Measurements from ENCODE around the gene IQCM. TPM values are rescaled to one million over a fixed set of nuclear protein-coding genes. Genes with fewer than 3 reads are reported as not detected.
"Not testable (repeated sequence)": the region's sequence is repeated elsewhere in the genome, so short reads cannot be mapped to it uniquely, and the experiment has no call there.

Gene IQCM
- polyA plus RNA-seq, 1 donor = 0.15 TPM

DNA sequence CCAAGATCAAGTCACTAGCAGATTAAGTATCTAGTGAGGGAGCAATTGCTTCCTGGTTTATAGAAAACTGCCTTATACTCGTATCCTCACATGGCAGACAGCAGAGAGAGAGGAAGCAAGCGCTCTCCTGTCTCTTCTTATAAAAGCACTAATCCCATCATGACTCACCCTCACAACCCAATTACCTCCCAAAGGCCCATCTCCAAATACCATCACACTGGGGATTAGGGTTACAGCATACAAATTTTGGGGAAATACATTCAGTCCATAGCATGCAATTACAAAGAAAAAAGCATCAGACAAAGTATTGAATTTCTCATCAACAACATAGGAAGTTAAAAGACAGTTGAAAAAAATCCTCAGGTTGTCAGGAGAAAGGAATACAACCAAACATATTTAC lies 292.6 kb downstream of the IQCM start:
- Histone ChIP-seq H3K4me3 (ENCODE audit: low read length) (no peak overlapping the region), H3K36me3 (ENCODE audit: control insufficient read depth, insufficient read depth, low read length) (no peaks in the 10 kb centered on the region), H3K27me3 (ENCODE audit: control insufficient read depth, insufficient read depth, low read length) (no peaks in the 10 kb centered on the region), H3K4me1 (ENCODE audit: control insufficient read depth, insufficient read depth, low read length) (peaks cover 6% of the 10 kb centered on the region), H3K27ac (ENCODE audit: low read length) (no peak overlapping the region), H3K9me3 (ENCODE audit: control insufficient read depth, low read depth, low read length) (no peaks in the 10 kb centered on the region)
- no CpG with 5 or more reads among the region's 2 CpGs for WGBS (ENCODE audit: insufficient coverage, low lambda C conversion rate)
- no peak for DNase-seq

DNA sequence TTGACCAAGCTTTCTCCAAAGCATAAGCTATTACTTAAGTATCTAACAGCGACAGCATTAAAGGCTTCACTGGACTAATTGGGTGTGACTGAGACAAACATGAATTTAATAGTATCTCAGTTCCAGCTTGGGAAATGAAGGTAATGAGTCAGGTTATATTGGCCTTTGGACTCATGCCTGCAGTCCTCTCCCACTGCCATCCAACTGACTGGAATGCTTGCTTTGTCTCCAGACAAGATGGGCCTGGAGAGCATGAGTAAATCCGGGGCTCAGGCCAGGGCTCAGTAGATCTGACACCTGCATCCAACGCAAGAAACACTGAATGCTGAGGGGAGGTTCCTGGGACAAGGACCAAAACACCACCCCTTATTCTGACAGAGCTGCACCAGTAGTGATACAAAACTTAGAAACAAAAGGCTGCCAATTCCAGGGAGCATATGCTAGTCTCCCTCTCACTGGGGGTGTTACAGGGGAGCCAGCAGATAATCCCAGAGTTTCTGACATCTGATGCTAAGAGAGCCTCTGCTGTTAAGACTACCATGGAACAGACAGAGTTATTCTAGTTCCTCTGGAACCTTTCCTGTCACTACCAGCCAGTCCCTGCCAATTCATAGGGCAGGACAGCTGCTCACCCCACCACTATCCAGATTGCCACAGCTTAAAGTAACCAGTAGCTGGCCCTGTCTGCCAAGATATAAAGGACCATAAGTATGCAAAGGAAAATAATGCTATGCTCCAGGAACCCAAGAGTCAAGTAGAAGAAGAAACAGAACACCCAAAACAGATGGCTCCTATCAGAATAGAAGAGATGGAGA lies 293.8 kb downstream of the IQCM start:
- DNase-seq = peak; percentile 43 to 68
- Histone ChIP-seq H3K9me3 (ENCODE audit: control insufficient read depth, low read depth, low read length) (no peaks in the 10 kb centered on the region), H3K27me3 (ENCODE audit: control insufficient read depth, insufficient read depth, low read length) (no peaks in the 10 kb centered on the region), H3K36me3 (ENCODE audit: control insufficient read depth, insufficient read depth, low read length) (no peaks in the 10 kb centered on the region), H3K4me3 (ENCODE audit: low read length) (no peak overlapping the region), H3K27ac (ENCODE audit: low read length) (no peak overlapping the region), H3K4me1 (ENCODE audit: control insufficient read depth, insufficient read depth, low read length) (peaks cover 6% of the 10 kb centered on the region)
- no CpG with 5 or more reads among the region's 3 CpGs for WGBS (ENCODE audit: insufficient coverage, low lambda C conversion rate)

DNA sequence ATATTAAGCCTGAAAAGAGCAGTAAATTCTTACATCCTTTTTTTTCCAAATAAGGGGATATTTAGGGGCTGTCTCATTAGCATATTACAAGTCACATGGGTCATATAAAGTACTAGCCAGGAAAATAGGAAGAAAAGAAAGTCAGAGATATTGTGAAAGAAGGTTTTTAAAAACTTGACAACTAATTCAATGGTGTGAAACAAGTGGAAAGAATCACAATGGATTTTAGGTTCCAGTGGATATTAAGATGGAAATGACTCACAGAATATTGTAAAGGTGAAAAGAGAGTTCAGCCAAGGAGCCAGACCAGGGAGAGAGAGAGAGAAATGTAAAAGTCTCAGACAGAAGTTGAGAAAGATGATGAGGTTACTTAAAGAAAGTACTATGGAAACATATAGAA lies 297.2 kb downstream of the IQCM start:
- H3K9me3 ChIP-seq (ENCODE audit: control insufficient read depth, low read depth, low read length) = no peaks in the 10 kb centered on the region
- DNase-seq = no peak
- H3K4me1 ChIP-seq (ENCODE audit: control insufficient read depth, insufficient read depth, low read length) = peaks cover 6% of the 10 kb centered on the region
- no peaks in the 10 kb centered on the region for H3K36me3 ChIP-seq (ENCODE audit: control insufficient read depth, insufficient read depth, low read length)
- no peak overlapping the region for H3K27ac ChIP-seq (ENCODE audit: low read length)
- H3K4me3 ChIP-seq (ENCODE audit: low read length) = no peak overlapping the region
- no peaks in the 10 kb centered on the region for H3K27me3 ChIP-seq (ENCODE audit: control insufficient read depth, insufficient read depth, low read length)

DNA sequence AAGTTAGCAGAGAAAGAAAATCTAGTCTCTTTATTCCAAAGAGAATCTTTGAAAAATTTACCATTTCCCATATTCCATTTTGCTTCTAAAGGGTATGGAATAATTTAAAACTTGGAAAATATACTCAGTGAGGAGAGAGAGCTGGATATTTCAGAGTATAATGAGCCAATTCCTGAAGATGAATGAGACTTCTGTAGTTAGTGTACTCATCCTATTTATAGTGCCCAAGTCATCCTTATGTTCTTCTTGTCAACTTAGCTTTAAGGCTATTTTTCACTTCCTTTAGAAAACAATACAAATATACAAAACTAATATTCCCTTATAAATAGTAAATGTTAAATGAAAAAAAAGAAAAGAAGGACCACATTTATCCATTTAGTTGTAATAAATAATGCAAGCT lies 302.6 kb downstream of the IQCM start:
- Histone ChIP-seq H3K27me3 (ENCODE audit: control insufficient read depth, insufficient read depth, low read length) (no peaks in the 10 kb centered on the region), H3K27ac (ENCODE audit: low read length) (no peak overlapping the region), H3K4me1 (ENCODE audit: control insufficient read depth, insufficient read depth, low read length) (no peaks in the 10 kb centered on the region), H3K4me3 (ENCODE audit: low read length) (no peak overlapping the region), H3K36me3 (ENCODE audit: control insufficient read depth, insufficient read depth, low read length) (no peaks in the 10 kb centered on the region), H3K9me3 (ENCODE audit: control insufficient read depth, low read depth, low read length) (peaks cover 1% of the 10 kb centered on the region)
- no peak for DNase-seq

DNA sequence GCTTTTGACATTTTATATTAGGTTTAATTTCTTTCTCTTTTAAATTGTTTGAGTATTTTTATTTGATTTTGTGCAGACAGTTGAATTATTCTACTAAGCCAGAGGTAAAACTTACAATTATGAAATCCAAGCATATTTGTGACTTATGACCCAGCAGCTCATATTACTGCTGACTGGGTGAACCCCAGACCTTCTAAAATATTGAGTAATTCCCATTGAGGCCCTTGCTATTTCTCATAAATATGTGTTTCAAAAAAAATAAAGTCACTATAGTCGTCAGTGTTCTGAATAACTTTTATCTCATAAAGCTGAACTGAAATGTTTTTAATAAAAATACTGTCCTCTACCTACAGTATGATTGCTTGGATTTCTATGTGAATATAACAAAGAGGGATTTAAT lies 303.1 kb downstream of the IQCM start:
- no CpG with 5 or more reads among the region's 1 CpG for WGBS (ENCODE audit: insufficient coverage, low lambda C conversion rate)

DNA sequence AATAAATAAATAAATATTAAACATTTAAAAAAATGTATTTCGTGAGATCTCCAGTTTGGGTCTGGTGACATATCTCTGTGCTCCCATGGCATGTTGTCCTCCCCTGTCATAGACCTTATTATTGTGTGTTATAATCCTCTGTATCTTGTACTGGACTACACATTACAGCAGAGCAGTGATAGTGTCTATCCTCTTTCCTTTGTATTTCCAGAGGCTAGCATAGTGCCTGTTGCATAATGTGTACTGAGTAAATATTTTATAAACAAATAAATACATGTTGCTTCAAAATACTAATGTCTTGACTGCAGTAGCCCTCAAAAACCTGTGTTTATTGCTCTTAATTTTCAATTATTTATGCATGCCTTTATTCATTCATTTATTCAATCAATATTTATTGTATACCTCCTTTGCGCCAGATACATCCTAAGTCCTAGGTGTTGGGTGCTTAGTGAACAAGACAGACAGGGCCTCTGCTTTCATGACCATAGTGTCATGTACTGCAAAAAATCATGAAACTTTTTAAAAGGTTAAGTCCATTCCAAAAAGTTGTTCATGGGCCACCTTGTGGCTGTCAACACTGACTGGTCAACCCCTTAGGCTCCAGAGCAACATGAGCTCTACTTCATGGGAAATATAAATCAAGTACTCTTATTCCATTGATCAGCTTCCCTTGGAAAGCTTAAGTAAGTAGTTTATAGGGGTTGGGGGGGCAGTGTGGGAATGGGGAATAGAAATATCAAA lies 303.9 kb downstream of the IQCM start:
- H3K4me1 ChIP-seq (ENCODE audit: control insufficient read depth, insufficient read depth, low read length) = no peaks in the 10 kb centered on the region
- peaks cover 7% of the 10 kb centered on the region for H3K9me3 ChIP-seq (ENCODE audit: control insufficient read depth, low read depth, low read length)
- no peak overlapping the region for H3K27ac ChIP-seq (ENCODE audit: low read length)
- no peak overlapping the region for H3K4me3 ChIP-seq (ENCODE audit: low read length)
- no peak for DNase-seq
- H3K36me3 ChIP-seq (ENCODE audit: control insufficient read depth, insufficient read depth, low read length) = no peaks in the 10 kb centered on the region
- H3K27me3 ChIP-seq (ENCODE audit: control insufficient read depth, insufficient read depth, low read length) = no peaks in the 10 kb centered on the region
- WGBS (ENCODE audit: insufficient coverage, low lambda C conversion rate) = 100% methylated on average over 2 of the region's 2 CpGs

More for the DNA sequence above, 303.1 kb downstream of the IQCM start:
- no peak overlapping the region for H3K27ac ChIP-seq (ENCODE audit: low read length)
- H3K36me3 ChIP-seq (ENCODE audit: control insufficient read depth, insufficient read depth, low read length) = no peaks in the 10 kb centered on the region
- no peak overlapping the region for H3K4me3 ChIP-seq (ENCODE audit: low read length)
- H3K27me3 ChIP-seq (ENCODE audit: control insufficient read depth, insufficient read depth, low read length) = no peaks in the 10 kb centered on the region
- no peak for DNase-seq
- peaks cover 7% of the 10 kb centered on the region for H3K9me3 ChIP-seq (ENCODE audit: control insufficient read depth, low read depth, low read length)
- H3K4me1 ChIP-seq (ENCODE audit: control insufficient read depth, insufficient read depth, low read length) = no peaks in the 10 kb centered on the region

DNA sequence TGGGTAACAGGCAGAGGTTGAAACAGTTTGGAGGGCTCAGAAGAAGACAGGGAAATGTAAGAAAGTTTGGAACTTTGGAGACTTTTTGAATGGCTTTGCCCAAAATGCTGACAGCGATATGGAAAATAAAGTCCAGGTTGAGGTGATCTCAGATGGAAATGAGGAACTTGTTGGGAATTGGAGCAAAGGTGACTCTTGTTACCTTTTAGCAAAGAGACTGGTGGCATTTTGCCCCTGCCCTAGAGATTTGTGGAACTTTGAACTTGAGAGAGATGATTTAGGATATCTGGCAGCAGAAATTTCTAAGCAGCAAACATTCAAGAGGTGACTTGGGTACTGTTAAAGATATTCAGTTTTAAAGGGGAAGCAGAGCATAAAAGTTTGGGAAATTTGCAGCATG lies 308.3 kb downstream of the IQCM start:
- H3K4me1 ChIP-seq (ENCODE audit: control insufficient read depth, insufficient read depth, low read length); H3K27me3 ChIP-seq (ENCODE audit: control insufficient read depth, insufficient read depth, low read length); H3K4me3 ChIP-seq (ENCODE audit: low read length); H3K27ac ChIP-seq (ENCODE audit: low read length); H3K9me3 ChIP-seq (ENCODE audit: control insufficient read depth, low read depth, low read length); H3K36me3 ChIP-seq (ENCODE audit: control insufficient read depth, insufficient read depth, low read length); DNase-seq: not testable (repeated sequence)
- 100% methylated on average over 1 of the region's 1 CpG for WGBS (ENCODE audit: insufficient coverage, low lambda C conversion rate)

DNA sequence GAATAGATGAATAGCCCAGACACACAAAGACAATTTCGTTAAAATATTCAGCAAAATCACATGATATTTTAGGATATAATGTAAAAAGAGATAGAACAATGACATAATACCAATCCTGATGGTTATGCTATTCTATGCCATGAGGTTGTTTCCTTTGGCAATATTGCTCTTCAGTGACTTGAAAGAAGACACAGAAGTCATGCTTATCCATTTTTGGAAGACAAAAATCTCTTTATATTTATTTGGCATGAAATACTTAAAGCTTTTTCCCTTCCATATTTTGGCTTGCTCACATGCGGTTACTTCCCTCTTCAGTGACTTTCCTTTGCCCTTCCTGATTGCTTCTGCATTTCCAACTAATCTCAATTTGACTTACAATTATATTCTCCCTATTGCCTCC lies 314.8 kb downstream of the IQCM start:
- WGBS (ENCODE audit: insufficient coverage, low lambda C conversion rate) = 75% methylated on average over 2 of the region's 2 CpGs
- Histone ChIP-seq H3K27ac (ENCODE audit: low read length) (no peak overlapping the region), H3K4me3 (ENCODE audit: low read length) (no peak overlapping the region), H3K36me3 (ENCODE audit: control insufficient read depth, insufficient read depth, low read length) (no peaks in the 10 kb centered on the region), H3K9me3 (ENCODE audit: control insufficient read depth, low read depth, low read length) (no peaks in the 10 kb centered on the region), H3K4me1 (ENCODE audit: control insufficient read depth, insufficient read depth, low read length) (no peaks in the 10 kb centered on the region), H3K27me3 (ENCODE audit: control insufficient read depth, insufficient read depth, low read length) (no peaks in the 10 kb centered on the region)
- no peak for DNase-seq

DNA sequence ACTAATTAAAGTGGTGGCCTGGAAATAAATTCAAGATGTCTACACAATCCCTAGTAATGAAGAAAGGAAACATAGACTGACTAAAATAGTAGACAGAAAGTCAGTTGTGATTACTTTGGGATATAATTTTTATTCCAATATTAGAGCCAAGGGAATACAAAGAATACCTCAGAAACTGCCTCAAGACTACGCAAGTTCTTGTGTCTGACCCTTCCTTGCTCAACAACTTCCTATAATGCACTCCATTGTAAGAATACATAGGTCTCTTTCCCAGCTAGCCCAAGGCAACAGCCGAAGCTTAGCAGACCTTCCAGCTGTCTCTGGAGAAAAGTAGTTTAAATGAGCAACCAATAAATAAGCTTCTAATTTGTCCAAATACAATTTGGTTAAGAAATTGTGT lies 315.9 kb downstream of the IQCM start:
- H3K36me3 ChIP-seq (ENCODE audit: control insufficient read depth, insufficient read depth, low read length) = no peaks in the 10 kb centered on the region
- no peak overlapping the region for H3K27ac ChIP-seq (ENCODE audit: low read length)
- no peaks in the 10 kb centered on the region for H3K4me1 ChIP-seq (ENCODE audit: control insufficient read depth, insufficient read depth, low read length)
- no peak for DNase-seq
- WGBS (ENCODE audit: insufficient coverage, low lambda C conversion rate) = no CpG with 5 or more reads among the region's 2 CpGs
- no peaks in the 10 kb centered on the region for H3K27me3 ChIP-seq (ENCODE audit: control insufficient read depth, insufficient read depth, low read length)
- no peaks in the 10 kb centered on the region for H3K9me3 ChIP-seq (ENCODE audit: control insufficient read depth, low read depth, low read length)
- no peak overlapping the region for H3K4me3 ChIP-seq (ENCODE audit: low read length)

DNA sequence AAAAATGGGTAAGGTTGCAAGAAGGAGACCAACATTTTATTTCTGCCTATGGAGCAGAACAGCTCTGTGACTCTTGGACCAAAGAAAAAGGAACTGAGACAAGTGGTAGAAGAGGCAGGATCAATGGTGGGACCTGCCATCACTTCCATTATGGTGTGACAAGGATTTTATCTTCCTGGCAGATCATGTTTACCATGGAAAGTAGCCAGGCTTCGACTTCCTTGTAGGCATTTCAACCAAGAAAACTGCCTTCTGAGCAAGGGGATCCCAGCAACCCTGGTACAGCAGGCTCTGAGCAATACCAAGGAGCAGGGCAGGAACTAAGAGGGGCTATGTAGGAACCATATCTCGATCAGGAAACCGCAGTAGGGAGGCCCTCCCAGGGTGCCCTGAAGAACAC lies 317.4 kb downstream of the IQCM start:
- WGBS (ENCODE audit: insufficient coverage, low lambda C conversion rate) = 100% methylated on average over 1 of the region's 3 CpGs
- H3K27me3 ChIP-seq (ENCODE audit: control insufficient read depth, insufficient read depth, low read length) = no peaks in the 10 kb centered on the region
- H3K4me1 ChIP-seq (ENCODE audit: control insufficient read depth, insufficient read depth, low read length) = peaks cover 4% of the 10 kb centered on the region
- no peak overlapping the region for H3K27ac ChIP-seq (ENCODE audit: low read length)
- DNase-seq = no peak
- no peaks in the 10 kb centered on the region for H3K9me3 ChIP-seq (ENCODE audit: control insufficient read depth, low read depth, low read length)
- no peak overlapping the region for H3K4me3 ChIP-seq (ENCODE audit: low read length)
- no peaks in the 10 kb centered on the region for H3K36me3 ChIP-seq (ENCODE audit: control insufficient read depth, insufficient read depth, low read length)

DNA sequence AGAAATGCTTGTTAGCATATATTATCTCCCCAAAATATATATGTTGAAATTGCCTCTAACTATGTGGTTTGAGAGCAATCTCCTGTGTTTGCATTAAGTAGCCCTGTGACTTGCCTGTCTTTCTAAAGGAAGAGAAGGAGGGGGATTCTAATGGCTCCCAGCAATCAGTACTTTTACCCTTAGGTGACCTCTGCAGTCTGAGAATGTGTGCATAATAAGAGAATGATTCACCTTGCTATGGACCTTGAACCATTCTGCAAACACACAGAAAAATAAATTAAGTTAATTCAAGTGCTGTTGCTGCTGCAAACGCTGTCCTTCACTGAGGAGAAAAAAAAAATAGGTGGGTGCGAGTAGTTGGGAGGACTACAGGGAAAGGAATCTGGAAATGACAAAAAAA lies 322.2 kb downstream of the IQCM start:
- H3K9me3 ChIP-seq (ENCODE audit: control insufficient read depth, low read depth, low read length) = no peaks in the 10 kb centered on the region
- no peak overlapping the region for H3K4me3 ChIP-seq (ENCODE audit: low read length)
- WGBS (ENCODE audit: insufficient coverage, low lambda C conversion rate) = 13% methylated on average over 1 of the region's 2 CpGs
- H3K36me3 ChIP-seq (ENCODE audit: control insufficient read depth, insufficient read depth, low read length) = no peaks in the 10 kb centered on the region
- H3K4me1 ChIP-seq (ENCODE audit: control insufficient read depth, insufficient read depth, low read length) = peaks cover 4% of the 10 kb centered on the region
- no peak overlapping the region for H3K27ac ChIP-seq (ENCODE audit: low read length)
- no peaks in the 10 kb centered on the region for H3K27me3 ChIP-seq (ENCODE audit: control insufficient read depth, insufficient read depth, low read length)
- peak; percentile 38 to 76 for DNase-seq
